LNCaP clone FGC (cell line): ENCODE data around the gene TUBGCP5.

ENCODE experiments used
- DNase-seq: peaks from one replicate; pipeline ENCODE4 v3.0.0-alpha.2; 2011; ENCODE audit warnings: low read depth
- H3K4me3 ChIP-seq: 2 replicates; pipeline ENCODE4 v1.5.1; 2011; ENCODE audit warnings: mild to moderate bottlenecking, low read depth, low read length, control low read depth
- TF ChIP-seq, protein P1 (sequence below): IDR thresholded peaks from 2 replicates; pipeline ENCODE4 v1.5.1; 2012; ENCODE audit warnings: mild to moderate bottlenecking; ENCODE audit not compliant: control insufficient read depth, insufficient read depth; ENCODE audit errors: extremely low read depth

TUBGCP5 gene

DNA sequence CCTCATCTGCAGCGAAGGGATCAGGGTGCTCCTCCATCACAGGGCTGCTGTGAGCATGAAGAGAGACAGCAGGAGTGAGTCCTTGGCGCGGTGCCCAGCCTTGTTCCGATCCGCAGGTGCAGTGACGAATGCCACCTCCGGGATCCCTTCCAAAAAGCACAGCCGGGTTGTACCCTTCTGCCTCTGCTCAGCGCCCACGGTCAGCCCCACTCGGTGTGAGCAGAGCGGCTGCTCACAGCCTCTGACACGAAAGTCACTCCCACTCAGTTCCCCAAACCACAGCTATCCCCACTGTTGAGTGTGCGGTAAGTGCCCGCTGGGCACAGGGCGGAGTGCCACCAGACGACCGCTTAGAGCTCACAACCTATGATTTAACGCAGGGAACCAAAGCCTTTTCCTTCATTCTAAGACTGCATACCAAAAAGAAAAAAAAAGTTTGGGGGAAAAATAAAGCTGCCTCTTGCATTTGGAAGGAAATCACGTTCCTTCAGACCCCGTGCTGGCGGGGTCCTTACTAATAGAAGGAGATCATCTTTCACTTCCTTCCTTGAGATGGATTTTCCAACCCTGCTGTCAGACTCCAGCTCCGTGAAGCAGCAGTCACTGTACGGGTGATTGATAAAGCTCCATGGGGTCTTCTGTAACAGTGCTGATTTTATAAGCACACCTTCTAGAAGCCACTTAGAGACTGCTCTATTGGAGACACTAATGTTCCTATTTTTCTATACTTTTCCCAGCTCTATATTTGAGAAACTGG is 34.7 kb upstream of the TUBGCP5 start:
- H3K4me3 ChIP-seq, result no peak overlapping the region
- DNase-seq, result peak; percentile 52
- TF ChIP-seq, protein P1, sequence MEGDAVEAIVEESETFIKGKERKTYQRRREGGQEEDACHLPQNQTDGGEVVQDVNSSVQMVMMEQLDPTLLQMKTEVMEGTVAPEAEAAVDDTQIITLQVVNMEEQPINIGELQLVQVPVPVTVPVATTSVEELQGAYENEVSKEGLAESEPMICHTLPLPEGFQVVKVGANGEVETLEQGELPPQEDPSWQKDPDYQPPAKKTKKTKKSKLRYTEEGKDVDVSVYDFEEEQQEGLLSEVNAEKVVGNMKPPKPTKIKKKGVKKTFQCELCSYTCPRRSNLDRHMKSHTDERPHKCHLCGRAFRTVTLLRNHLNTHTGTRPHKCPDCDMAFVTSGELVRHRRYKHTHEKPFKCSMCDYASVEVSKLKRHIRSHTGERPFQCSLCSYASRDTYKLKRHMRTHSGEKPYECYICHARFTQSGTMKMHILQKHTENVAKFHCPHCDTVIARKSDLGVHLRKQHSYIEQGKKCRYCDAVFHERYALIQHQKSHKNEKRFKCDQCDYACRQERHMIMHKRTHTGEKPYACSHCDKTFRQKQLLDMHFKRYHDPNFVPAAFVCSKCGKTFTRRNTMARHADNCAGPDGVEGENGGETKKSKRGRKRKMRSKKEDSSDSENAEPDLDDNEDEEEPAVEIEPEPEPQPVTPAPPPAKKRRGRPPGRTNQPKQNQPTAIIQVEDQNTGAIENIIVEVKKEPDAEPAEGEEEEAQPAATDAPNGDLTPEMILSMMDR, result no peak

DNA sequence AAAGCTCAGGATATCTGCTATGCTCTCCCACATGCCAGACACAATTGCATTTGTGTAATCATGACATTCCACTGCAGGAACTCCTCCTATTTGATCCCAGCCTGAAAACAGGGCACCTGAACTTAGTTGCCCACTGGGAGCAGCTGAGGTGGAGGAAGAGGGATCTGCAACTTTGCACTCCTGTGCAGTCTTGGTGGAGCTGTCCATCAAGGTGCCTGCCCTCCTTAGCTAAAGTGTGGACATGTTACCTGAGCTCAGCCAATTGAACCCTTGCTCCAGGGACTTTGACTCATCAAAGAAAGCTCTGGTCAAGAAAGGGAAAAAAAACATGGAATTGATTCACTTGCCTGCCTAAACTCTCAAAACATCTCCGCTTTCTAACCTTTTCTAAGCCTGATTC is 33.3 kb upstream of the TUBGCP5 start:
- DNase-seq, result no peak
- TF ChIP-seq, protein P1, result no peak
- no peak overlapping the region for H3K4me3 ChIP-seq

DNA sequence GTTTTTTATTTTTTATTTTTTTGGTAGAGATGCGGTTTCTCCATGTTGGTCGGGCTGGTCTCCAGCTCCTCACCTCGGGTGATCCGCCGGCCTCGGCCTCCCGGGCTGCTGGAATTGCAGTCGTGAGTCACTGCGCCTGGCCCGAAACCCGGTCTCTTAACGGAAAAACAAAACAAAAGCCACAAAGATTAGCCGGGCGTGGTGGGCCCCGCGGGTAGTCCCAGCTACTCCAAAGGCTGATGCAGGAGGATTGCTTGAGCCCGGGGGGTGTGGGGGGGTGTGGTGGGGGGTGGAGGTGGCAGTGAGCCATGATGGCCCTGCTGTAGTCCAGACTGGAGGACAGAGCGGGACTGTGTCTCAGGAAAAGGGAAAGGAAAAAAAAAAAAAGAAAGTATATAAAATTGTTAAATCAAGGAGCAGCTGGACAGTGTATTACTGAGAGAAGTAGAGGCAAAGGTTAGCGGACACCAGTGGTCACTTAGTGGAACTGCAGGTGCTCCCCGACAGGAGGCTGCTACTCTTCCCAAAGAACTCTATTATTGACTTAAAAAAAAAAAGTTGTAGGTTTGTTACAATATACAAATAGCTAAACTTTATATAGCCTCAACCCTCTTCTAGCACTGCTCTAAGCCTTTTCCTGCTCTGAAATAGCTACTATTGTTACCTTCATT is 30.3 kb upstream of the TUBGCP5 start:
- H3K4me3 ChIP-seq, result no peak overlapping the region
- no peak for DNase-seq
- TF ChIP-seq, protein P1, result peak; percentile 21; the same call in 1 of the 2 replicates

DNA sequence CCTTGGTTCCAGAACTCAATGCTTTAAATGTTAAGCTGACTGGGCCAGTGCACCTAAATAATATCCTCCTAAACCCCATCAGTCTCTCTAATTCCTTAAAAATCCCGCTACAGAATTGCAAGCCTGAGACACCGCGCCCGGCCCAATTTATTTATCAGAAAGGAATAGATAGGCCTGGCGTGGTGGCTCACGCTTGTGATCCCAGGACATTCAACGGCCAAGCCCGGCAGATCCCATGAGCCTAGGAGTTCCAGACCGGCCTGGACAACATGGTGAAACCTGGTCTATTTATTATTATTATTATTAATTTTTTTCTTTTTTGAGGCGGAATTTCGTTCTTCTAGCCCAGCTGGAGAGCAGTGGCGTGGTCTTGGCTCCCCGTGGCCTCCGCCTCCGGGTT is 28.0 kb upstream of the TUBGCP5 start:
- TF ChIP-seq, protein P1, result no peak
- H3K4me3 ChIP-seq, result no peak overlapping the region
- no peak for DNase-seq

DNA sequence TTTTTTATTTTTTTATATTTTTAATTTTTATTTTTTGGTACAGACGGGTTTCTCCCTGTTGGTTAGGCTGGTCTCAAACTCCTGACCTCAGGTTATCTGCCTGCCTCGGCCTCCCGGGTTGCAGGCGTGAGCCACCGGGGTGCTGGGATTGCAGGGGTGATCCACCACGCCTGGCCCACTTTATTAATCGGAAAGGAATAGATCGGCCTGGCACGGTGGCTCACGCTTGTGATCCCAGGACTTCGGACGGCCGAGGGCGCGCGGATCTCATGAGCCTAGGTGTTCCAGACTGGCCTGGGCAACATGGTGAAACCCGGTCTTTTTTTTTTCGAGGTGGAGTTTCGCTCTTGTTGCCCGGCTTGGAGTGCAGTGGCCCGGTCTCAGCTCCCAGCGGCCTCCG is 26.5 kb upstream of the TUBGCP5 start:
- no peak overlapping the region for H3K4me3 ChIP-seq
- DNase-seq, result no peak
- TF ChIP-seq, protein P1, result no peak

DNA sequence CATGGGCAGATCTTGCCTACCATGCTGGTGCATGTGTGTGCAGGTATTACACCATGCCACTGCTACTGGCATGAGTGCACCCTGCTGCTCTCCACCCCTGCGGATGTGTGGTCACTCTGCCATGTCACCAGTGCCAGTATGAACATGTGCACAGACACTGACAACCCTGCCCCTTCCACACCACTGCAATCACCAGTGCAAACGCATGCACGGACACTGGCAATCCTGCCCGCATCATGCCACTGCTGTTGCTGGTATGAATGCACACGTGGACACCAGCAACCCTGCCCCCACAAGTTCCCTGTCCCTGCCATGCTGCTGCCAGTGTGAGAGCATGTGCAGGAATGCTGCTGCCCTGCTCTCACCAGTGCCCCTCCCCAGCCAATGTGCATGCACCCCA is 24.8 kb upstream of the TUBGCP5 start:
- TF ChIP-seq, protein P1, result no peak
- no peak overlapping the region for H3K4me3 ChIP-seq
- DNase-seq, result no peak

DNA sequence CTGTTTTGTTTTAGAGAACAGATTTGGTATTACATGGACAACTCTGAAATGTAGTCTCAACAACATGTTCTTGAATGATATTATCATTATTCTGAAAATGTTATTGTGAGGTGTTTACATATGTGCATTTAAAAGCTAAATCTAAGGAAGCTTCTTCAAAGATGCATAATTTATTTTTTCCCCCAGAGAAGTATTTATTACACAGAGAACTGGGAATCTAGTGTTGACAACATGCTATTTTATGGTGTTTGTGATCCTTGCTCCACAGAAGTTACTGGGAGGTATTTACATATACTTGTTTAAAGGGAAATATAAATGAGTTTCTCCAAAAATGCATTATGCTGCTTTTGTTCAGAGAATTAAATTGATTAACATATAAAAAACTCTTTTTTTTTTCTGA is 18.3 kb upstream of the TUBGCP5 start:
- H3K4me3 ChIP-seq, result no peak overlapping the region
- no peak for DNase-seq
- TF ChIP-seq, protein P1, result no peak
